OCI-LY7 (cell line): ENCODE data around the gene DDAH1.

Experiments
- EZH2phosphoT487 ChIP-seq: fragments of 200-600 bp; sonication (generic); IDR thresholded peaks from 2 replicates; pipeline ENCODE4 v1.6.1; 2018; ENCODE audit warnings: low read depth, borderline replicate concordance, mild to moderate bottlenecking, mixed run types, antibody characterized with exemption, low read length, moderate library complexity, mixed read lengths
- TF ChIP-seq, protein P1 (sequence below): fragments of 200-600 bp; sonication (generic); conservative IDR thresholded peaks from 2 replicates; pipeline ENCODE4 v1.5.1; 2014; ENCODE audit warnings: mild to moderate bottlenecking, antibody characterized with exemption, low read length, moderate library complexity, mixed read lengths

GRCh38 chr1:85322655-85323054, 142.3 kb downstream of the DDAH1 start:
- TF ChIP-seq, protein P1, sequence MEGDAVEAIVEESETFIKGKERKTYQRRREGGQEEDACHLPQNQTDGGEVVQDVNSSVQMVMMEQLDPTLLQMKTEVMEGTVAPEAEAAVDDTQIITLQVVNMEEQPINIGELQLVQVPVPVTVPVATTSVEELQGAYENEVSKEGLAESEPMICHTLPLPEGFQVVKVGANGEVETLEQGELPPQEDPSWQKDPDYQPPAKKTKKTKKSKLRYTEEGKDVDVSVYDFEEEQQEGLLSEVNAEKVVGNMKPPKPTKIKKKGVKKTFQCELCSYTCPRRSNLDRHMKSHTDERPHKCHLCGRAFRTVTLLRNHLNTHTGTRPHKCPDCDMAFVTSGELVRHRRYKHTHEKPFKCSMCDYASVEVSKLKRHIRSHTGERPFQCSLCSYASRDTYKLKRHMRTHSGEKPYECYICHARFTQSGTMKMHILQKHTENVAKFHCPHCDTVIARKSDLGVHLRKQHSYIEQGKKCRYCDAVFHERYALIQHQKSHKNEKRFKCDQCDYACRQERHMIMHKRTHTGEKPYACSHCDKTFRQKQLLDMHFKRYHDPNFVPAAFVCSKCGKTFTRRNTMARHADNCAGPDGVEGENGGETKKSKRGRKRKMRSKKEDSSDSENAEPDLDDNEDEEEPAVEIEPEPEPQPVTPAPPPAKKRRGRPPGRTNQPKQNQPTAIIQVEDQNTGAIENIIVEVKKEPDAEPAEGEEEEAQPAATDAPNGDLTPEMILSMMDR: no peak
- no peak for TF ChIP-seq EZH2phosphoT487
